KMS-11 (cell line): ENCODE measurements around the gene IFT22.

Source experiments
- H2AFZ ChIP-seq: fragments of 200-600 bp; sonication (generic); 2 replicates; pipeline ENCODE4 v1.6.1; 2016; ENCODE audit warnings: antibody characterized with exemption, mixed run types, low read depth
- H3K27ac ChIP-seq: fragments of 200-600 bp; sonication (generic); 2 replicates; pipeline ENCODE4 v1.6.1; 2016; ENCODE audit warnings: mild to moderate bottlenecking, mixed run types
- H3K27me3 ChIP-seq: fragments of 200-600 bp; sonication (generic); 2 replicates; pipeline ENCODE4 v1.6.1; 2017; ENCODE audit warnings: mild to moderate bottlenecking, low read depth, mixed run types, moderate library complexity; ENCODE audit not compliant: insufficient read depth
- H3K36me3 ChIP-seq: fragments of 200-600 bp; sonication (generic); 2 replicates; pipeline ENCODE4 v1.6.1; 2017; ENCODE audit warnings: mild to moderate bottlenecking, mixed run types; ENCODE audit not compliant: insufficient read depth
- H3K4me1 ChIP-seq: fragments of 200-600 bp; sonication (generic); 2 replicates; pipeline ENCODE4 v1.6.1; 2016; ENCODE audit warnings: mild to moderate bottlenecking, low read depth, mixed run types; ENCODE audit not compliant: poor library complexity, severe bottlenecking
- H3K4me2 ChIP-seq: fragments of 200-600 bp; sonication (generic); 2 replicates; pipeline ENCODE4 v1.7.0; 2016; ENCODE audit warnings: mild to moderate bottlenecking, mixed run types
- H3K4me3 ChIP-seq: fragments of 200-600 bp; sonication (generic); IDR thresholded peaks from 2 replicates; pipeline ENCODE4 v1.6.1; 2017; ENCODE audit warnings: low read depth, low read length, mixed read lengths; ENCODE audit not compliant: insufficient read depth
- H3K79me2 ChIP-seq: fragments of 200-600 bp; sonication (generic); 2 replicates; pipeline ENCODE4 v1.6.1; 2016; ENCODE audit warnings: low read depth, mixed run types; ENCODE audit not compliant: insufficient read depth
- H3K9ac ChIP-seq: fragments of 200-600 bp; sonication (generic); 2 replicates; pipeline ENCODE4 v1.6.1; 2016; ENCODE audit warnings: mild to moderate bottlenecking, mixed run types
- H4K20me1 ChIP-seq: fragments of 200-600 bp; sonication (generic); 2 replicates; pipeline ENCODE4 v1.6.1; 2016; ENCODE audit warnings: mild to moderate bottlenecking, mixed run types; ENCODE audit not compliant: insufficient read depth
- TF ChIP-seq, protein P1 (sequence below): fragments of 200-600 bp; sonication (generic); conservative IDR thresholded peaks from 2 replicates; pipeline ENCODE4 v1.6.1; 2017; ENCODE audit warnings: low read depth, mild to moderate bottlenecking, antibody characterized with exemption, low read length, moderate library complexity, mixed read lengths

Gene IFT22

GRCh38 chr7:101308245-101309085, 13.1 kb downstream of the IFT22 start:
- Histone ChIP-seq H3K27me3 (peaks cover 24% of the 10 kb centered on the region; the same call in 1 of the 2 replicates), H3K4me1 (no peaks in the 10 kb centered on the region), H3K79me2 (no peaks in the 10 kb centered on the region), H3K4me2 (no peak overlapping the region; the same call in 1 of the 2 replicates), H3K27ac (0 out of 2 replicates have a peak overlapping the region, but pooled peaks have one; percentile 40), H4K20me1 (no peaks in the 10 kb centered on the region), H3K9ac (peak overlapping the region; percentile 78), H3K36me3 (no peaks in the 10 kb centered on the region), H3K4me3 (no peak overlapping the region), H2AFZ (peak overlapping the region; percentile 4; the same call in 1 of the 2 replicates)
- TF ChIP-seq, protein P1, sequence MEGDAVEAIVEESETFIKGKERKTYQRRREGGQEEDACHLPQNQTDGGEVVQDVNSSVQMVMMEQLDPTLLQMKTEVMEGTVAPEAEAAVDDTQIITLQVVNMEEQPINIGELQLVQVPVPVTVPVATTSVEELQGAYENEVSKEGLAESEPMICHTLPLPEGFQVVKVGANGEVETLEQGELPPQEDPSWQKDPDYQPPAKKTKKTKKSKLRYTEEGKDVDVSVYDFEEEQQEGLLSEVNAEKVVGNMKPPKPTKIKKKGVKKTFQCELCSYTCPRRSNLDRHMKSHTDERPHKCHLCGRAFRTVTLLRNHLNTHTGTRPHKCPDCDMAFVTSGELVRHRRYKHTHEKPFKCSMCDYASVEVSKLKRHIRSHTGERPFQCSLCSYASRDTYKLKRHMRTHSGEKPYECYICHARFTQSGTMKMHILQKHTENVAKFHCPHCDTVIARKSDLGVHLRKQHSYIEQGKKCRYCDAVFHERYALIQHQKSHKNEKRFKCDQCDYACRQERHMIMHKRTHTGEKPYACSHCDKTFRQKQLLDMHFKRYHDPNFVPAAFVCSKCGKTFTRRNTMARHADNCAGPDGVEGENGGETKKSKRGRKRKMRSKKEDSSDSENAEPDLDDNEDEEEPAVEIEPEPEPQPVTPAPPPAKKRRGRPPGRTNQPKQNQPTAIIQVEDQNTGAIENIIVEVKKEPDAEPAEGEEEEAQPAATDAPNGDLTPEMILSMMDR = no peak

DNA sequence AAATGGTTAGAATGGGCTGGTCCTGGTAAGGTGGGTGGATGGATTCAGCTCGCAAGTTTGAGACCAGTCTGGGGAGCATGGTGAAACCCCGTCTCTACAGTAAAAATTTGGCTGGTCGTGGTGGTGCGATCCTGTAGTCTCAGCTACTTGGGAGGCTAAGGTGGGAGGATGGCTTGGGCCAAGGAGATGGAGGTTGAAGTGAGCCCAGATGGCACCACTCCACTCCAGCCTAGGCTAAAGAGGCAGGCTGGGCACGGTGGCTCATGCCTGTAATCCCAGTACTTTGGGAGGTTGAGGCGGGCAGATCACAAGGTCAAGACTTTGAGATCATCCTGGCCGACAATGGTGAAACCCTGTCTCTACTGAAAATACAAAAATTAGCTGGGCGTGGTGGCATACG, 15.3 kb downstream of the IFT22 start:
- H3K36me3 ChIP-seq = no peaks in the 10 kb centered on the region

DNA sequence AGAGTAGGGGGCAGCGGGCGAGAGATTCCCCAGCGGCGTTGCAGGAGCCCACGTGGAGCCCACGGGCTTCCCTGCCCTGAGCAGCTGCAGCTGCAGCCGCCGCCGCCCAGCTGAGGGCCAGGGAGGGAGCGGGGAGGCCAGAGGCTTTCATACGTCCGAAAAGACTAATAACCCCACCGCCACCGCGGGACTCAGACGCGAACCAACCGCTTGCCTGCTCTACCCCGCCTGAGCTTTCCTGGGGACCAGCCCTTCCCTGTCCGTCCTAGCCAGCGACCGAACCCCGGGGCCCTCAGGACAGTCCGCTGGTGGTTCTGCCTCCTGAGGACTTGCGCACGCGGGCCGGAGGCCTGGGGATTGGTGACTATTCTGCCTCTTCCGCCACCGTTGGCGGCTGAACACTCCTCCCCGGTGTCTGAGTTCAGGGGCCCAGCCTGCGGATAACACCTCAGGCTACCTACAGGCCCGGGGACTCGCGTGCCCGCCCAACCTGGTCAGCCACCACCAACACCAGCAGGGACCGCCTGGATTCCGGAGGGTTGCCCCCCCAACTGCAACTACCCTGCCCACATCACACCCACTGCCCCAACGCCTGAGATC, 18.4 kb downstream of the IFT22 start:
- H3K79me2 ChIP-seq = no peaks in the 10 kb centered on the region
- no peak overlapping the region for H2AFZ ChIP-seq
- no peak overlapping the region for H3K27ac ChIP-seq
- no peaks in the 10 kb centered on the region for H3K36me3 ChIP-seq
- H4K20me1 ChIP-seq = no peaks in the 10 kb centered on the region
- no peak overlapping the region for H3K9ac ChIP-seq
- no peak overlapping the region for H3K4me3 ChIP-seq
- TF ChIP-seq, protein P1 = no peak
- peaks cover 46% of the 10 kb centered on the region for H3K27me3 ChIP-seq
- no peaks in the 10 kb centered on the region for H3K4me1 ChIP-seq
- no peak overlapping the region for H3K4me2 ChIP-seq

More for the DNA sequence above, 15.3 kb downstream of the IFT22 start:
- H3K27me3 ChIP-seq = peaks cover 26% of the 10 kb centered on the region; the same call in 1 of the 2 replicates
- H2AFZ ChIP-seq = no peak overlapping the region
- H3K9ac ChIP-seq = no peak overlapping the region
- no peaks in the 10 kb centered on the region for H4K20me1 ChIP-seq
- TF ChIP-seq, protein P1 = no peak
- H3K27ac ChIP-seq = no peak overlapping the region
- no peaks in the 10 kb centered on the region for H3K79me2 ChIP-seq
- H3K4me3 ChIP-seq = no peak overlapping the region
- H3K4me2 ChIP-seq = no peak overlapping the region
- no peaks in the 10 kb centered on the region for H3K4me1 ChIP-seq

DNA sequence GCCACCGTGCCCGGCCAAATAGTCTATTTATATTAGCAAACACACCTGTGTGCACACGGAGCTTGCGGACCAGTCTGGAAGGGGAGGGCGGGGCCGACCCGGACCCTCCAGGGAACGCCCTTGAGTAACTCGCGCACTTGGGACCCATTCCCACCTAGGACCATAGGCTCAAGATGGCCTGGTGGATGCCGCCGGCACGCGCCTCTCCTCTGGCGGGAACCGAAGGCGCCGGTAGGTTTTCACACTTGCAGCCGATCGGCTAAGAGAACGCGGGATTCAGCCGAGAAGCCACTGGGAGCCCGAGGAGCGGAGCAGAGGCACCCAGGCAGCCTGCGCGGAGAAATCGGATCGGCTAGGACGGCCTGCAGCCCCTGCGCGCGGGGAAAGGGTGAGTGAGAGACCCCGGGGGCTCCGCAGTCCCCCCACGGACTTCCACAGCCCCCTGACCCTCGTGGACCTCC, 18.9 kb downstream of the IFT22 start:
- H3K27ac ChIP-seq = no peak overlapping the region
- peaks cover 51% of the 10 kb centered on the region for H3K27me3 ChIP-seq
- H3K4me3 ChIP-seq = no peak overlapping the region
- H3K36me3 ChIP-seq = no peaks in the 10 kb centered on the region
- H3K4me1 ChIP-seq = no peaks in the 10 kb centered on the region
- no peaks in the 10 kb centered on the region for H3K79me2 ChIP-seq
- TF ChIP-seq, protein P1 = no peak
- H3K9ac ChIP-seq = no peak overlapping the region
- no peaks in the 10 kb centered on the region for H4K20me1 ChIP-seq
- no peak overlapping the region for H3K4me2 ChIP-seq
- no peak overlapping the region for H2AFZ ChIP-seq
